Measurements from ENCODE around the gene EEA1.

Gene EEA1

DNA sequence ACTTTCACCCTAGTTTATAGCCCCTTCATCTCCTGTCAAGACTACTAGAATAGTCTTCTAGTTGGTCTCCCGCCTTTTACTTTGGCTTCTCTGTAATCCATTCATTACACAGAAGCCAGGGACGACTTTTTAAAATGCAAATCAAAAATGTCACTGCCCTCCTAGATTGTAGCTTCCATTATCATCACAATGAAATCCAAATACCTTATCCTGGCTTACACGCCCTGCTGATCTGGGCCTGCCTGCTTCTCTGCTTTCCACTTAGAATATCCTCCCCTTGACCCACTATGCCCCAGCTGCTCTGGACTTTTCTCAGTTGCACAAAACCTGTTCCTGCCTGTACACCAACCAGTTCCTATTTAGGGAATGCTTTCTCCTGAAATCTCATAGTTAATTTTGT lies 4.5 kb upstream of the EEA1 start:
- DNase-seq = no peak

DNA sequence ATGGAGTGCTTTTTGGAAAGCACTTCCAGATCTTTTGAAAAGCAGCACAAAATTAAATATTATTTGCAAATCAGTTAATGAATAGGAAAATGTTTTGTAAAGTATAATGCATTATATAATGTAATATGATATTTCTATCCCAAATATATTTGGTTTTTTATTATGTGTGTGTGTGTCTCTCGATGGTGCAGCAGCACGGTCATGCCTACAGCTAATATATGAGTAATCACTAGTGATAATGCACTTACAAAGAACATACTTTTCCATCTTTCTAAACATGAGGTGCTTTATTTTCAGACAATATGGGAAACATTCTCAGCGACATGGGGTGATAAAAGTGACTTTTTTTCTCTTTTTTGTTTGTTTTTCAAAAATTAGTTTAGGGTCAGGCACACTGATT lies 1.3 kb upstream of the EEA1 start:
- DNase-seq = no peak

- no peak for DNase-seq
Observed at GRCh38 chr12:92929983-92930382, 888 bp upstream of the EEA1 start.

DNA sequence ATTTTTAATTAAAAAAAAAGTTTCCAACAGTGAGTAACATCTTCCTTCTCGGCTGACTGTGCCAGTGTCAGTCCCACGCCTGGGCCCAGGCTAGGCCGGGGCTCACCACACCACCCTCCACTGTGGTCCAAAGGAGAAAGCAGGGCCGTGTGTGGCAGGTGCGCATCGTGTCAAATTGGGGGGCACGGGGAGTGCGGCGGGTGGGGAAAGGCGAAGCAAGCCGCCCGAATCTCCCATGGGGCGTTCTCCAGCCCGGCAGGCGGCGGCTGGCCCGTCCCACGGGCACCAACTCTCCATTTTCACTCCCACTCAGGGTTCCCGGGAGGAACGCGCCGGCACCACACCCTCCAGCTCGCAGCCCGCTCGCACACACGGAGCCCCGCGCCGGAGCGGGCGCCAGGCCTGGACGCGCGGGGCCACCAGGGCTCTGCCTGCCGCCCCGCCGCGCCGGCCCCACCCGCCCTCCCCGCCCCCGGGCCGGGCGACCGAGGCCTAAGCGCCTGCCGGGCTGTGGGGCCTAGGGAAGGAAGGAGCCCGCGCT lies 604 bp downstream of the EEA1 start:
- DNase-seq = no peak

DNA sequence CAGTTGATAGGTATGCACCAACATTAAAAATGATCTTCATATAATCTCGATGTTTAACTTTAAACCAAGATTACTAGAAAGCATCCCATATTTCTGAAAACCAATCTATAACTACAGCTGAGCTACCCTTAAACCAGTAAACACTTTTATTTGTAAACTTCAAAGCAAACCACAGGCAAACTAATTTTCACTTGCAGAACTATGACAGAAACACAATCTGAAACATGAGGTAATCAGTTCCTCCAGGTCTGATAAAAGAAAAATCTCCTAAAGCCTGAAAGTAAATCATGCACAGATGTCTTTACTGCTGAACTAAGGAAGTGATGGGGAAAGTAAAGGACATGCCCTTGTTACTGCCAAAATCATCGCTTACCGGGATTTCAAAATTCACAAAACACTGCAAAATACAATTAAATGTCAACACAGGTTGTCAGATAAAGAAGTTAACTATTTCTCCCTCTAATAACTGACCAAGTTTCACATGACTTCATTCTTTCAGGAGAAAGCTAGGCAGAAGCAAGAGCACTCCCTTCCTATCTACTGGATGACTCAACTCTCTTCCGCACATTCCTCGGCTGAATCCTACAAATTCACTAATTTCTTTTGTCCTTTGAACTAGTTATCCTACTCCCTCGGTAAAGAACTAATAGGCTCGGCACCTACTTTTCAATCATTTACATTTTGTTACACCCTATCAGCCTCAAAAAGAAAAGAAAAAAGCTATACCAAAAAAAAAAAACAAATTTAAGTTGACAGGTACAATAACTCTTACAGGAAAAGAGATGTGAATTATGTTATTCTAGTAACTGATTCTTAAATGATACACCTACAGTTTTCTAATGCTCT lies 1.4 kb downstream of the EEA1 start:
- DNase-seq = no peak

- DNase-seq = no peak
Observed at GRCh38 chr12:92927055-92927435, 2.0 kb downstream of the EEA1 start.

DNA sequence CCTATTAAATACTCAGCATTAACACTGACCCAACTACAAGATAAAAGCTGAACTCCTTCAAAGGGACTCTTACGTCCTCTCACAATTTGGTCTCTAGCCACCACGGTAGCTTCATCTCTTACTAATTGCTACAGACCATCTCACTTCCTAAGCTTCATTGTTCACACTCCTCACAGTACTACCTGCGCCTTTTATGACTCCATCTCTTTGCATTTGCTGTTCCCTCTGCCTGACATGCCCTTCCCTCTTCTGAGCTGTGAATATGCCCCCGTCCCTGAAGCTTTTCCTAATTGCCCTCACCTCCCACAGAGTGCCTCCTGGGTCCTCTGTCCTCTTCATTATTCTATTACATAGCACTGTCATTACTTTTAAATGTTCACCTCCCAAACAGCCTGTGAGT lies 2.5 kb downstream of the EEA1 start:
- no peak for DNase-seq

- no peak for DNase-seq
Observed at GRCh38 chr12:92921877-92922276, 7.2 kb downstream of the EEA1 start.

DNA sequence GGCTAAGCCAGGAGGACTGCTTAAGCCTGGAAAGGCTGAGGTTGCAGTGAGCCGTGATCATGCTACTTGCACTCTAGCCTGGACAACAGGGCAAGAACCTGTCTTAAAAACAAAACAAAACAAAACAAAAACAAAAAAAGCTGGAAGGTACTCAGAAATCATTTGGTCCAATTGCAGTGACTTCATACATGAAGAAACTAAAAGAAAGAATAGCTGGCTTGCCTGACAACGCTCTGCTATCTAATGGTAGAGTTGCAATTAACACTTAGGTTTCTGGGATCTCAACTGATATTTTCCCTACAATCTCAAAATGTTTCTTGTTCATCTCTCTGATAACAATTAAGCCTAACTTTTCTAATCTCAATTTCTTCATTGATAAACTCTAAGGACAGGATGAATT lies 13.7 kb downstream of the EEA1 start:
- no peak for DNase-seq

DNA sequence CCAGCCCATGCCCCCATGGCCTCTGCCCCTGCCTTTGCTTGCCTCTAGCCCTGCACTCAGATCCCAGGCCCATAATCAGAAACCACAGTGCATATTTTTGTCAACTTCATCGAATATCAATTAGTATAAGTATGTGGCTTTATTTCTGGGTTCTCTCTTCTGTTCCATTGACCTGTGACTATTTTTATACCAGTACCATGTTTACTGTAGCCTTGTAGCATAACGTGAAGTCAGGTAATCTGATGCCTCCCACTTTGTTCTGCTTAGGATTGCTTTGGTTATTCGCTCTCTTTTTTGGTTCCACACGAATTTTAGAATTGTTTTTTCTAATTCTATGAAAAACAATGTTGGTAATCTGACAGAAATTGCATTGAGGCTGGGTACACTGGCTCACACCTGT lies 14.9 kb downstream of the EEA1 start:
- no peak for DNase-seq

DNA sequence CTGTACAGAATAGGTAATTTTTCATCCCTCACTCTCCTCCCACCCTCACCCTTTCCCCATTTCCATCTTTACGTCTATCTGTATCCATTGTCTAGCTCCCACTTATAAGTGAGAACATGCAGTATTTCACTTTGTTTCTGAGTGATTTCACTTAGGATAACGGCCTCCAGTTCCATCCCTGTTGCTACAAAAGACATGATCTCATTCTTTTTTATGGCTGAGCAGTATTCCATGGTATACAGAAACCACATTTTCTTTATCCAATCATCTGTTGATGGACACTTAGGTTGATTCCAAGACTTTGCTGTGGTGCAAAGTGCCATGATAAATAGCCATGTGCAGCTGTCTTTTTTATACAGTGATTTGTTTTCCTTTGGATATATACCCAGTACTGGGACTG lies 16.4 kb downstream of the EEA1 start:
- no peak for DNase-seq

GRCh38 chr12:92912052-92912451 lies 17.0 kb downstream of the EEA1 start:
- no peak for DNase-seq

DNA sequence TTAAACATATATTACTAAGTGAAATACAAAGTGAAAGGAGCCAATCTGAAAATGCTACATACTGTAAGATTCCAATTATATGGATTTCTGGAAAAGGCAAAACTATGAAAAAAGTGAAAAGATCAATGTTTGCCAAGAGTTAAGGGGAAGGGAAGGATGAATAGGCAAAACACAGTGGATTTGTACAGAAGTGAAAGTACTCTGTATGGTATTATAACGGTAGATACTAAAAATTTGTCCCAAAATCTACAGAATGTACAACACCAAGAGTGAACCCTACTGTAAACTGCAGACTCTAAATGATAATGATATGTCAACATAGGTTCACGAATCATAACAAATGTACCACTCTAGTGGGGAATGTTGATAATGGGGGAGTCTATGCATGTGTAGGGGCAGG lies 17.8 kb downstream of the EEA1 start:
- no peak for DNase-seq

DNA sequence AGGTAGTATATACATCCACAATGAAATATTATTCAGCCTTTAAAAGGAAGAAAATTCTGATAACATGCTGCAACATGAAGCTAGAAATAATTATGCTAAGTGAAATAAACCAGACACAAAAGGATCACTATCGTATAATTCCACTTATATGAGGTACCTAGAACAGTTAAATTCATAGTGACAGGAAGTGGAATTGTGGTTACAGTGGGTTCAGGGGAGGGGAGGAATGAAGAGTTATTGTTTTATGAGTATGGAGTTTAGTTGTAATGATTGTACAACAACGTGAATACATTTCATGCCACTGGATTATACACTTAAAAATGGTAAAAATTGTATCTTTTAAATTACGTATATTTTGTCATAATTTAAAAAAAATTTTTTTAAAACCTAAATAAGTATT lies 21.0 kb downstream of the EEA1 start:
- DNase-seq = no peak

DNA sequence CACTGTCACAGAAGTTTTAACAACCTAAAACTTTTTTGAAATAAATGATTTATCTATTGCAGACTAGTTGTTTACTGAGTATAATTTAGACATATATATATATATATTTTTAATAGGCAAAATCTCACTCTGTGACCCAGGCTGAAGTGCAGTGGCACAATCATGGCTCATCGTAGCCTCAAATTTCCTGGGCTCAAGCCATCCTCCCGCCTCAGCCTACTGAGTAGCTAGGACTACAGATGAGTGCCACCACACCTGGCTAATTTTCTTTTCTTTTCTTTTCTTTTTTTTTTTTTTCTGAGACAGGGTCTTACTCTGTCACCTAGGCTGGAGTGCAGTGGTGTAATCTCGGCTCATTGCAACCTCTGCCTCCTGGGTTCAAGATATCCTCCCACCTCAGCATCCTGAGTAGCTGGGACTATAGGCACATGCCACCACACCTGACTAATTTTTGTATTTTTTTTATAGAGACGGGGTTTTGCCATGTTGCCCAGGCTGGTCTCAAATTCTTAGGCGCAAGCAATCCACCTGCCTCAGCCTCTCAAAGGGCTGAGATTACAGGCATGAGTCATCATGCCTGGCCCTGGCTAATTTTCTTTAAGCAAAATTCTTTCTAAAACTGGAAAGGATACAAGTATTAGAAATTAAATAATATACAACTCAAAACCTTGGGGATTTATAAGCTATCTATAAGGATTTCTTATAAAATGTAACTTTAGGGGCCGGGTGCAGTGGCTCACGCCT lies 23.1 kb downstream of the EEA1 start:
- no peak for DNase-seq

DNA sequence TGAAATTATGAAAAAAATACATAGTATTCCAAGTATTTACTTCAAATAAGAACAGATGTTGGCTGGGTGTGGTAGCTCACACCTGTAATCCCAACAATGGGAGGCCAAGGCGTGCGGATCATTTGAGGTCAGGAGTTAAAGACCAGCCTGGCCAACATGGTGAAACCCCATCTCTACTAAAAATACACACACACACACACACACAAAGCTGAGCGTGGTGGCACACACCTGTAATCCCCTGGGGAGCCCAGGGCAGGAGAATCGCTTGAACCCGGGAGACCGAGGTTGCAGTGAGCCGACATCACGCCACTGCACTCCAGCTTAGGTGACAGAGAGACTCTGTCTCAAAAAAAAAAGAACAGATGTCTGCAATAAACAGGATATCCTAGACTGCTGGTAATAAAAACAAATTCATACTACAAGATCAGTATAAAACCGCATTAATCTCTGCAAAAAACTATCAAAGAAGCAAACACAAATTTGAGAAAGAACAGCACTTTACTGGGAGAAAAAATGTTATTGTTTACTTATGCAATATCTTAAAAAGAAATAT lies 23.8 kb downstream of the EEA1 start:
- no peak for DNase-seq

DNA sequence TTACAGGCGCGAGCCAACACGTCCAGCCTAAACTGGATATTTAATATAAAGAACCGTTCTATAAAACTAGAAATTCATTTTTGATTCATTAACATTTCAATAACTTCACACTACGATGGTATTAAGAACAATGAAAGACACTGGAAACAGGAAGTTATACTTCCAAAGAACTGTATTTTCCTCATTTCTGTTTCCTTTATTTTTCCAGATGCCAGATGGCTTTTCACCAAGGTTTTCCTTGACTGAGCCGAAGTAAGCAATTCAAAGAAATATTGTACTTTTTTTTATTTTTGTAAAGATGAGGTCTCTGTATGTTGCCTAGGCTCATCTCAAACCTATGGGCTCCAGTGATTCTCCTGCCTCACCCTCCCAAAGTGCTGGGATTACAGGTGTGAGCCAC lies 28.2 kb downstream of the EEA1 start:
- DNase-seq = no peak

GRCh38 chr12:92899386-92900001 lies 29.6 kb downstream of the EEA1 start:
- no peak for DNase-seq

GRCh38 chr12:92898755-92899154 lies 30.3 kb downstream of the EEA1 start:
- DNase-seq = no peak

DNA sequence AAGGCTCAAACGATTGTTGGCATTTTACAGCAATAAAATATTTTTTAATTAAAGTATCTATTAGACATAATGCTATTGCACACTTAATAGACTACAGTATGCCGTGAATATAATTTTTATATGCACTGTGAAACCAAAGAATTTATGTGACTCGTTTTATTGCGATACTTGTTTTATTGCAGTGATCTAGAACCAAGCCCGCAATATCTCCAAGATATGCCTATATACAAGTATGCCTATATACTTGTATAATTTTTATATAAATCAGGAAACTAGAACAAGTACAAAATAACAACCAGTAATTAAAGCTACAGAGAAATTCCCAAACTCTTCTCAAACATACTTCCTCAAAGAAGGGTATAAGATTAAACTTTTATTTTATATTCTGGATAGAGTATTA lies 31.3 kb downstream of the EEA1 start:
- DNase-seq = no peak

GRCh38 chr12:92890601-92891106 lies 38.4 kb downstream of the EEA1 start:
- DNase-seq = no peak

DNA sequence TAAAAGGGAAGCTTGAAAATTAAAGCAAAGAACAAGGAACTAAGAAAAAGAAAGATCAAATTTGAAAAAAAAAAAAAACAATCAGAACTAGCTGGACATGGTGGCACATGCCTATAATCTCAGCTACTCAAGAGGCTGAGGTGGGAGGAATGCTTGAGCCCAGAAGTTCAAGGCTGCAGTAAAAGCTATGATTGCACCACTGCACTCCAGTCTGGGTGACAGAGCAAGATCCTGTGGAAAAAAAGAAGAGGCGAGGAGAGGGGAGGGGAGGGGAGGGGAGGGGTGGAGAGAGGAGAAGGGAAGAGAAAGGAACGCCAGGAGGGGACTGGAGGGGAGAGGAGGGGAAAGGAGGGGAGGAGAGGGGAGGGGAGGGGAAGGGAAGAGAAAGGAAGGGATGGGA lies 43.0 kb downstream of the EEA1 start:
- no peak for DNase-seq

DNA sequence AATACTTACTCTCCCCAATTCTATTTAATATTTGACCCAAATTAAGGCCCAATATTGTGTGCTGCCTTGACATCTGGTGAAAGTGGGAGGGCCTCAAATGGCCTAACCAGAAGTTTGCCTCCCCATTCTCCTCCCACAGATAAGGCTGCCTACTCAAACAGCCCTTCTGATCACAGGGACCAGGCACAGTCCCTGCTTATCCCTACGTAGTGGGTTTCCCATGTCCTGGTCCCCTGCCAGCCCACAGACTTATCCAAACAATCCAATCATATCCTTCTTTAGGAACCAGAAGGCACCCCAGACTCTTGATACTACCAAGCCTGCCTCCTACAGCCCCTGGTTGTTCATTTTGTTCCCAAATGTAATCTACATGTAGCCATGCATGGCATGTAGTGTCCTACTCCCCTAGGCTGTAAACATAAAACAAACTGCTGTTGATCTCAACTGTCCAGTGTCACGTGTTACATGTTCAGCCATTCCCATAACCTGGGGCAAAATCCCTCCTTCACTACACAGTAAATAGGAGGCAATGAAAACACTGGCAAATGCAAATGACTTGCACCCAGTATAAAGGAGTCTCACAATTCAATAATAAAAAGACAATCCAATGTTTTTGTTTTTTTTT lies 49.3 kb downstream of the EEA1 start:
- no peak for DNase-seq
